ENCODE results near the gene CHST15. TPM values are rescaled to one million over a fixed set of nuclear protein-coding genes. Genes with fewer than 3 reads are reported as not detected.
"Not testable (repeated sequence)": the region's sequence is repeated elsewhere in the genome, so short reads cannot be mapped to it uniquely, and the experiment has no call there.

CHST15 gene
- total RNA-seq, 1 donor from 2014 or later = 105 TPM

GRCh38 chr10:124100124-124100523, 6.7 kb upstream of the CHST15 start:
- DNase-seq (ENCODE audit: low read depth in 2 of 2) = no peak

- DNase-seq (ENCODE audit: low read depth in 2 of 2) = no peak
Observed at GRCh38 chr10:124099604-124100003, 6.2 kb upstream of the CHST15 start.

- DNase-seq (ENCODE audit: low read depth in 2 of 2) = no peak
Observed at GRCh38 chr10:124098575-124098974, 5.2 kb upstream of the CHST15 start.

- no peak for DNase-seq (ENCODE audit: low read depth in 2 of 2)
Observed at GRCh38 chr10:124097883-124098282, 4.5 kb upstream of the CHST15 start.

GRCh38 chr10:124096494-124096893, 3.1 kb upstream of the CHST15 start:
- DNase-seq (ENCODE audit: low read depth in 2 of 2) = no peak

GRCh38 chr10:124095801-124096200, 2.4 kb upstream of the CHST15 start:
- not testable (repeated sequence) for DNase-seq (ENCODE audit: low read depth in 2 of 2)

GRCh38 chr10:124095096-124095495, 1.7 kb upstream of the CHST15 start:
- peak in 1 of 2 donors; percentile 66 for DNase-seq (ENCODE audit: low read depth in 2 of 2)

- peak in 1 of 2 donors; percentile 22 for DNase-seq (ENCODE audit: low read depth in 2 of 2)
Observed at GRCh38 chr10:124094419-124094785, 1.0 kb upstream of the CHST15 start.

GRCh38 chr10:124093774-124094418, 498 bp upstream of the CHST15 start:
- DNase-seq (ENCODE audit: low read depth in 2 of 2) = peak; percentile 34 to 61

- DNase-seq (ENCODE audit: low read depth in 2 of 2) = peak; percentile 42 to 62
Observed at GRCh38 chr10:124092250-124092859, 1.0 kb downstream of the CHST15 start.

GRCh38 chr10:124091646-124092249, 1.6 kb downstream of the CHST15 start:
- peak; percentile 19 to 37 for DNase-seq (ENCODE audit: low read depth in 2 of 2)

- DNase-seq (ENCODE audit: low read depth in 2 of 2) = peak in 1 of 2 donors; percentile 36
Observed at GRCh38 chr10:124090601-124091209, 2.7 kb downstream of the CHST15 start.

GRCh38 chr10:124089859-124090258, 3.5 kb downstream of the CHST15 start:
- no peak for DNase-seq (ENCODE audit: low read depth in 2 of 2)

GRCh38 chr10:124088915-124089314, 4.5 kb downstream of the CHST15 start:
- no peak for DNase-seq (ENCODE audit: low read depth in 2 of 2)

- no peak for DNase-seq (ENCODE audit: low read depth in 2 of 2)
Observed at GRCh38 chr10:124087672-124088634, 5.4 kb downstream of the CHST15 start.

GRCh38 chr10:124086787-124087671, 6.4 kb downstream of the CHST15 start:
- no peak for DNase-seq (ENCODE audit: low read depth in 2 of 2)

GRCh38 chr10:124086097-124086710, 7.2 kb downstream of the CHST15 start:
- no peak for DNase-seq (ENCODE audit: low read depth in 2 of 2)

GRCh38 chr10:124085680-124086079, 7.7 kb downstream of the CHST15 start:
- DNase-seq (ENCODE audit: low read depth in 2 of 2) = no peak

- DNase-seq (ENCODE audit: low read depth in 2 of 2) = no peak
Observed at GRCh38 chr10:124084708-124085107, 8.7 kb downstream of the CHST15 start.
